ENCODE results near the gene TTN.

Gene TTN

GRCh38 chr2:178730049-178730448, 77.2 kb downstream of the TTN start:
- DNase-seq (ENCODE audit: extremely low spot score), result no peak
- CTCF ChIA-PET, result no interaction called here
- POLR2A ChIA-PET, result no interaction called here
- TF ChIP-seq FOXK2 (IDR thresholded peaks at IDR 0.05) (no peak), L3MBTL2 (conservative IDR thresholded peaks at IDR 0.05) (no peak), ZNF384 (IDR thresholded peaks at IDR 0.05) (no peak), FOXA1 (IDR thresholded peaks at IDR 0.05) (no peak), SUZ12 (IDR thresholded peaks at IDR 0.05) (no peak), LEF1 (IDR thresholded peaks at IDR 0.05; ENCODE audit: borderline replicate concordance) (no peak), PKNOX1 (IDR thresholded peaks at IDR 0.05) (no peak), ARNT (IDR thresholded peaks at IDR 0.05) (no peak), NFRKB (IDR thresholded peaks at IDR 0.05) (no peak), SP1 (IDR thresholded peaks at IDR 0.05) (no peak), TARDBP (IDR thresholded peaks at IDR 0.05) (no peak), ELF4 (IDR thresholded peaks at IDR 0.05) (no peak)

GRCh38 chr2:178723786-178724346, 83.4 kb downstream of the TTN start:
- CTCF ChIA-PET, result interaction anchor here (0.7 kb wide), 1 partner anchor 23 kb away, joined by 3 read pairs; no protein-coding TSS in a partner anchor

DNA sequence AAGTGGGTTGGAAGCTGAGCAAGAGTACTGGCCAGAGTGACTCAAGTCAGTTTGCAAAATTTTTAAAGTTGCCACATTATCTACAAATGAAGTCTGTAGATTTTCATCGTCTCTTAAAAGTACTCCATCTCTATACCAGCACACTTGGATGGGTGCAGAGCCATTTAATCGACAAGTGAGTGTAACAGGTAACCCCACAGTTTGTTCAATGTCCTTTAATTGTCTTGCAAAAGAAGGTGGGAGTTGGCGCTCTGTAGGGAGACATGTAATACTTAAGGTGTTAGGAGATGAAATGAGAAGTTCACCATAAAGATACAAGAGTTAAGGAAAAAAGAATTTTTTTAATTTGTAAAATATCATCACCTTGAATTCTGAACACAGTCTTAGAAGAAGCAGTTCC, 84.9 kb downstream of the TTN start:
- TF ChIP-seq L3MBTL2 (conservative IDR thresholded peaks at IDR 0.05) (no peak), SUZ12 (IDR thresholded peaks at IDR 0.05) (no peak), LEF1 (IDR thresholded peaks at IDR 0.05; ENCODE audit: borderline replicate concordance) (no peak), CTBP1 (IDR thresholded peaks at IDR 0.05; ENCODE audit: borderline replicate concordance) (no peak), ZNF384 (IDR thresholded peaks at IDR 0.05) (no peak), ELF4 (IDR thresholded peaks at IDR 0.05) (no peak), SP1 (IDR thresholded peaks at IDR 0.05) (no peak), FOXM1 (IDR thresholded peaks at IDR 0.05; ENCODE audit: borderline replicate concordance) (no peak), HDGF (IDR thresholded peaks at IDR 0.05; ENCODE audit: borderline replicate concordance) (no peak), BHLHE40 (IDR thresholded peaks at IDR 0.05; ENCODE audit: borderline replicate concordance) (no peak), PKNOX1 (IDR thresholded peaks at IDR 0.05) (no peak), FOXK2 (IDR thresholded peaks at IDR 0.05) (no peak), NFRKB (IDR thresholded peaks at IDR 0.05) (no peak)
- CTCF ChIA-PET, result no interaction called here
- POLR2A ChIA-PET, result no interaction called here
- DNase-seq (ENCODE audit: extremely low spot score), result no peak

More at GRCh38 chr2:178723786-178724346, 83.4 kb downstream of the TTN start:
- DNase-seq (ENCODE audit: extremely low spot score), result no peak
- POLR2A ChIA-PET, result no interaction called here
- no peak for TF ChIP-seq BHLHE40 (IDR thresholded peaks at IDR 0.05; ENCODE audit: borderline replicate concordance)

GRCh38 chr2:178718988-178719387, 88.2 kb downstream of the TTN start:
- ChIA-PET POLR2A (no interaction called here), CTCF (no interaction called here)
- DNase-seq (ENCODE audit: extremely low spot score), result no peak
- TF ChIP-seq ZNF384 (IDR thresholded peaks at IDR 0.05) (no peak), L3MBTL2 (conservative IDR thresholded peaks at IDR 0.05) (no peak), HDGF (IDR thresholded peaks at IDR 0.05; ENCODE audit: borderline replicate concordance) (no peak), BHLHE40 (IDR thresholded peaks at IDR 0.05; ENCODE audit: borderline replicate concordance) (no peak), NFRKB (IDR thresholded peaks at IDR 0.05) (no peak), PKNOX1 (IDR thresholded peaks at IDR 0.05) (no peak), LEF1 (IDR thresholded peaks at IDR 0.05; ENCODE audit: borderline replicate concordance) (no peak), FOXK2 (IDR thresholded peaks at IDR 0.05) (no peak), ELF4 (IDR thresholded peaks at IDR 0.05) (no peak), CTBP1 (IDR thresholded peaks at IDR 0.05; ENCODE audit: borderline replicate concordance) (no peak), SP1 (IDR thresholded peaks at IDR 0.05) (no peak), FOXA1 (IDR thresholded peaks at IDR 0.05) (no peak), SUZ12 (IDR thresholded peaks at IDR 0.05) (no peak), TARDBP (IDR thresholded peaks at IDR 0.05) (no peak)

DNA sequence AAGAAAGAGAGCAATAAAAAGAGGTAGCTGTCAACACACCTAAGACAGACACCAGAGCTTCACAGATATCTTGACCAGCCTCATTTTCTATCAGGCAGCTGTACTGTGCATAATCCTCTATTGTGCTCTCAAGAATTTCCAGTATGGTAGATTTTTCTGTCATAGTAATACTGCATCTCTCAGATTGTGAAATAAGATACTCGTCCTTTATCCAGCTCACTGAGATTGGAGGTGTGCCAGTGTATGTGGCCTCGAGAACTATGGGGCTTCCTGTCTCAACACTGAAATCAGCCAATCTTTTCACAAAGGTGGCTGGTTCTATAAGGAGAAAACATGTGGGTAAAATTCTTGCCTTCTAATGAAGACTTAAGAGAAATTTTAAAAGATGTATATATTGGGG, 88.9 kb downstream of the TTN start:
- ChIA-PET POLR2A (no interaction called here), CTCF (no interaction called here)
- no peak for DNase-seq (ENCODE audit: extremely low spot score)
- TF ChIP-seq TARDBP (IDR thresholded peaks at IDR 0.05), result no peak
- TF ChIP-seq HDGF (IDR thresholded peaks at IDR 0.05; ENCODE audit: borderline replicate concordance), result no peak
- no peak for TF ChIP-seq LEF1 (IDR thresholded peaks at IDR 0.05; ENCODE audit: borderline replicate concordance)
- no peak for TF ChIP-seq SP1 (IDR thresholded peaks at IDR 0.05)

- no peak for DNase-seq (ENCODE audit: extremely low spot score)
- CTCF ChIA-PET, result no interaction called here
- POLR2A ChIA-PET, result no interaction called here
Observed at GRCh38 chr2:178716394-178716793, 90.8 kb downstream of the TTN start.

More at GRCh38 chr2:178716394-178716793, 90.8 kb downstream of the TTN start:
- no peak for TF ChIP-seq FOXM1 (IDR thresholded peaks at IDR 0.05; ENCODE audit: borderline replicate concordance)
- no peak for TF ChIP-seq FOXK2 (IDR thresholded peaks at IDR 0.05)
- TF ChIP-seq PKNOX1 (IDR thresholded peaks at IDR 0.05), result no peak
- no peak for TF ChIP-seq CTBP1 (IDR thresholded peaks at IDR 0.05; ENCODE audit: borderline replicate concordance)
- TF ChIP-seq ZNF384 (IDR thresholded peaks at IDR 0.05), result no peak
- no peak for TF ChIP-seq NFRKB (IDR thresholded peaks at IDR 0.05)
- TF ChIP-seq ELF4 (IDR thresholded peaks at IDR 0.05), result no peak
- no peak for TF ChIP-seq TARDBP (IDR thresholded peaks at IDR 0.05)
- TF ChIP-seq LEF1 (IDR thresholded peaks at IDR 0.05; ENCODE audit: borderline replicate concordance), result no peak
- no peak for TF ChIP-seq BHLHE40 (IDR thresholded peaks at IDR 0.05; ENCODE audit: borderline replicate concordance)
- TF ChIP-seq ARNT (IDR thresholded peaks at IDR 0.05), result no peak
- no peak for TF ChIP-seq SUZ12 (IDR thresholded peaks at IDR 0.05)
- no peak for TF ChIP-seq L3MBTL2 (conservative IDR thresholded peaks at IDR 0.05)
- no peak for TF ChIP-seq HDGF (IDR thresholded peaks at IDR 0.05; ENCODE audit: borderline replicate concordance)
- no peak for TF ChIP-seq SP1 (IDR thresholded peaks at IDR 0.05)
- no peak for TF ChIP-seq FOXA1 (IDR thresholded peaks at IDR 0.05)
